Activated CD8-positive, alpha-beta memory T cell treated with anti-CD3 and anti-CD28 coated beads, Interleukin-2, amount 50 U/mL, for 4 hours (primary cell): ENCODE data around the gene PDLIM7.

Experiments
- DNase-seq: peaks from one replicate; pipeline ENCODE4 v3.0.0-alpha.2; 2020

Gene PDLIM7

GRCh38 chr5:177455036-177455660, 42.3 kb downstream of the PDLIM7 start:
- DNase-seq = peak; percentile 95

DNA sequence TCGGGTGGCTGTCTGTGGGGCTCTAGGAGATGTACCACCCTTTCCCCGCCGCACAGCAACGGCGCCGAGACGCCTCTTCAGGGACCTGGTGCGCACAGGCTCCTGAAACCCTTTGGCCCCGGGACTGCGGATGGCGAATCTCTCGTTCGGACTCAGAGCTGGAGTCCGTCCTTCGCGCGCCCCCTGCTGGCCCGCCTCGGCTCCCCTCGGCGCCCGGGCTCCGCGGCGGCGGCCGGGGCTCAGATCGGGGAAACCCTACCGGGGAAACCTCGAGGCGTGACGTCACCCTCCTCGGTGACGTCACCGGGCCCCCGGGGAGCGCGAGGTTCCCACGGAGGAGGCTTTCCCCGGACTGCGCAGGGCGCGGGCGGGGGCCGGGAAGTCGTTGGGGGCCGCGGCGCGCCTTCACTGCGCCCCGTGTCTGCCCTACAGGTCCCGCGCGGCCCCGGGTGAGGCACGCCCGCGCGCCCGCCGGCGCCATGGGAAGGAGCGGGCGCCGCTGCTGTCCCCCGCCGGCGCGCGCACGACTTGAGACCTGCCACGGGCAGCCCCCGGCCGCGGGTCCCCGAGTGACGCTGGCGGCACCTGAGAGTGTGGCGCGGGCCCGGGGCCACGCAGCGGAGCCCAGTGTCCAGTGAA, 42.9 kb downstream of the PDLIM7 start:
- DNase-seq = peak; percentile 97

- DNase-seq = no peak
Measured at GRCh38 chr5:177453852-177454396, 43.5 kb downstream of the PDLIM7 start.

GRCh38 chr5:177452688-177453638, 44.4 kb downstream of the PDLIM7 start:
- DNase-seq = no peak

- DNase-seq = no peak
Measured at GRCh38 chr5:177450667-177451424, 46.6 kb downstream of the PDLIM7 start.

- no peak for DNase-seq
Measured at GRCh38 chr5:177449140-177450061, 48.0 kb downstream of the PDLIM7 start.

DNA sequence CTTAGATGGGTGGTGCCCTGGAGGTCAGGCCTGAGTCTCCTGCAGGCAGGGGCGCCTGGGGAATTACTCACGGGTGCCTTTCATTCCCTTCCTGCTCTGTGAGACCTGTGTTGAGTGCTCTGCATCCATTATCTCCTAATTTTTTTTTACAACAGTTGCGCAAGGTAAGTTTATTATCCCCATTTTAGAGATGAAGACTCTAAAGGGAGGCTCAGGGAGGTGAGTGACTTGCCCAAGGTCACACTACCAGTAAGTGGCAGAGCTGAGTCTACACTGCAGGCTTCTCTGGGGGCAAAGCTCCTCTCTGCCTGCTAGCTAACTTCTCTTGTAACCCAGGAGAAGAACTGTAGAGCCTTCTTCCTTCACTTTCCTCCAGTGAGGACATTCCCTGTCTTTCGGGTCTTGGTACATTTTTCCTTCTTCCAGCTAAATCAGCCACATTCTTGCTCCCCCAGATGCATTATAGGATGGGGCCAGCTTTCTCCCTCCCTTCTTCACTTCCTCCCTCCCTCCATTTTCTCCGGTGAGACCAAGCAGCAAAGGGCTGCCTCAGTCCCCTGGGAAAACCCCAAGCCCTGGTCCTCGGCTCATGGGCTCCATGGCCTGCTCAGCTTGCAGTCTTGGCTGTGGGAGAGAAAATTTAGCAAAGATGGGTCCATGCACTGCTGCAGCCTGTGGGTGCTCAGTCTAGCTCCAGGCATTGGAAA, 49.0 kb downstream of the PDLIM7 start:
- no peak for DNase-seq

DNA sequence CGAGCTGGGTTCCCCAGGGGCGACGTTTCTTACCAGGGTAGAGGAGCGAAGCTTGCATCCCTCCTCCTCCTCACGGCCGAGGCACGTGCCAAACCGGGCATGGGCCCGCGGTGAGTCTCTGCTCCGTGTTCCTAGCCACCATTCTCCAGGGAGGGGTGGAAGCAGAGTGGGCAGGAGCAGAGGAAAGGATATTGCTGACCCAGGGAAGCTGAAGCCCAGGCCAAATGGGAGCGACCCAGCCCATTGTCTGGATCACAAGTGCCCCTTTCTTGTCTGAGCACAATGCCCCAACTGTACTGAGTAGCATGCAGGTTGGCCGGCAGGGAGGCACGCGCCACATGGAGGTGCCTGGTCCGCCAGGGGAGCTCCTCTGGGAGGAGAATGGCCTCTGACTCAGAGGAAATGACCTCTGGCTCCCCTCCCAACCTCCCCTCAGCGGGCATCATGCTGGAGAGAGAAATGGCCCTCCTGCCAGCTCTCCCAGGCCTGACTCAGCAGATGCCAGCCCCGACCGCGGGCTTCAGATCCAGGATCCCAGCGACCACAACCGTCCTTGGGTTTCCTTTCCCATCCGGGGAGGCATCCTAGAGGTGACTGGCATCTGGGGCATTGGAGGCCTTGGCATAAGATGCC, 49.7 kb downstream of the PDLIM7 start:
- DNase-seq = no peak

DNA sequence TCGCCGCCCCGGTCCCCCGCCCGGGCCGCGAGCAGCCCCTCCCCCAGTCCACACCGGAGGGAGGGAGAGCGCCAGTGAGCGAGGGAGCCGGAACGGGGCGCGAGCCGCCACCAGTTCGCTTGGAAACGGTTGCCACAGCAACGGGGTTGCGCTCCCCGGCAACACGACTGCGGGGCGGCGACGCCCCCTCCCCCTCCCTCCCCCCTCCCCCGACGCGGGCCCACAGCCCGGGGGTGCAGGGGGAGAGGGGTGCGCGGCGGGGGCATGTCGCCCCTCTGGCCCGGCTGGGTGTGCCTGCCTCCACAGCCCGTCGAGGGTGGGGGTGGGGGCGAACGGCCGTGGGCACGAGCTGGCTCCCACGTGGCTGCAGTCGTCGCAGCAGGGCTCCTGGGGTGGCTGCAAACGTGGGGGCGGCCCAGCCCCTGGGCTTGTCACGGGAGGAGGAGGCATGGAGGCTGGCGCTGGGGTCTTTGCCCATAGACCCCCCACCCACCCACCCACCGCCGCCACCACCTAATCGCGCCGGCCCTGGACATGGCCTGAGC, 50.3 kb downstream of the PDLIM7 start:
- peak; percentile 65 for DNase-seq

DNA sequence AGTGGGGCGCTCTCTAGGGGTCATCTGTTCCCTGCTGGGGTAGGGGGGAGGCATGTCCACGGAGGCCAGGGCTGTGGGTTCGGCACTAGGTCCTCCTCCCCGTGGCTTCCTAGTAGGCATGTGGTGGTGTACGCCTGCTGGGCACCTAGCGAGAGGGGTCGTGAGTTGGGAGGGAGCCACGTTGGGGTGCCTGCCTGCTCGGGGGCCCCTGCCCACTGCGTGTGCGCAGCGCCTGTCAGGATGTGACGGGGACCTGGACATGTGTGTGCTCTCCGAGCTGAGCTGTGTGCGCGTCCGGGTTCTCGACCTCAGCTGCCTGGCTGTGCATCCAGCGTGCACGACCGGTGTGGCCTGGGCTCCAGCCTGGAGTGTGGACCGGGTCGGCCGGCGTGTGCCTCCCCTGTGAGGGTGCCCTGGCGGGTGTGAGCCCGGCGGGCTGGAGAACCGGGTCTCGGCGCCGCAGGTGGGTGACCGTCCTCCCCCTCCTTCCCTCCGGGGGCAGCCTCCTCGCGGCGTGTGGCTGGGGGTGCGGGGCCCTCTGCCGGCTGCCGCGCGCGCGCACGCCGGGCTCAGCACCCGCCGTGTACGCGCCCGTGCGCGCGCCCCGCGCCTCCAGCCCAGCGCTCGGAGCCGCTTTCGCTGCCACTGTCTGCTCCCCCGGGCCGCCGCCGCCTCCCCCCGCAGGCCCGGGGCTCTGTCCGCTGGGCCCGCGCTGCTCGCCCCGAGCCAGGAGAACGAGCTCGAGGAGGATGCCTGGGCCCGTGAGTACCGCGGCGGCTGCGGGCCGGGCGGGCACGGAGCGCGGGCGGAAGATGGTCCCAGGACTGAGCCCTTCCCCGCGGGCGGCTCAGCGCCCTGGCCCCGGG, 51.0 kb downstream of the PDLIM7 start, which contains the start of gene PRR7:
Gene PRR7 (plus strand): TSS at position 615 of the 866 bp plus-strand sequence. CDS start 8,254 bp downstream, outside the sequence.
- peak; percentile 79 for DNase-seq

GRCh38 chr5:177445917-177446199, 51.5 kb downstream of the PDLIM7 start:
- no peak for DNase-seq

- no peak for DNase-seq
Measured at GRCh38 chr5:177445052-177445916, 52.1 kb downstream of the PDLIM7 start.

GRCh38 chr5:177444106-177445051, 53.0 kb downstream of the PDLIM7 start:
- DNase-seq = no peak

- no peak for DNase-seq
Measured at GRCh38 chr5:177443144-177443983, 54.0 kb downstream of the PDLIM7 start.

- DNase-seq = no peak
Measured at GRCh38 chr5:177442066-177442826, 55.2 kb downstream of the PDLIM7 start.
